Measurements from ENCODE around the gene CDCP1.

CDCP1 gene

DNA sequence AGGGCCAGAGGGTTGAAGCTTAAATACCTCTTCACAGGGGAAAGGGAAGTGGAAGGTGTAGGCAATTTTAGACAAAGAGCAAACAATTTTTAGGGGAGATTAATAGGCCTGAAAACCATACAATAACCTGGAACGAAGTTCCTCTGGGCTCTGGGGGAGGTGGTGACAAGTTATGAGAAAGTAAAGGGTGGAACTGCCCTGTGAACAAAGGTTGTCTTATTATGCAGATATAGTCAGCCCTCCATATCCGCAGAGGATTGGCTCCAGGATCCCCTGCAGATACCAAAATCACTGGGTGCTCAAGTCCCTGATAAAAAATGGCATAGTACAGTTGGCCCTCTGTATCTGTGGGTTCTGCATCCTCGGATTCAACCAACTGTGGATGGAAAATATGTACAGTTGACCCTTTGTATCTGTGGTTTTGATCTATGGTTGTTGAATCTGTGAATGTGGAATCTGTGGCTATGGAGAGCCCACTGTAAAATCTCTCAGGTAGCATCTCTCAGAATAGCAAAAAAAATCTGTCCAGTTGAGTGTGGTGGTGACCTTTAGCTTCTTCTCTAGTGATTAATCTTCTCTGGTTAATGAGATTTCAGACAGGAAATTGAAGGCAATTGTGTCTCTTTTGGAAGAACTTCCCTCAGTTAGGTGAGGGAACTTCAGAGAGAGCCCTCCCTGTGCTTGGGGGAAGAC, 79.9 kb downstream of the CDCP1 start:
- CTCF ChIA-PET, result interaction anchor here (0.6 to 3.7 kb wide), 3 partner anchors 10 to 150 kb away, joined by 3 to 17 read pairs (median 3); no protein-coding TSS in a partner anchor
- DNase-seq (ENCODE audit: low read depth, low spot score), result no peak
- TF ChIP-seq, protein P1, sequence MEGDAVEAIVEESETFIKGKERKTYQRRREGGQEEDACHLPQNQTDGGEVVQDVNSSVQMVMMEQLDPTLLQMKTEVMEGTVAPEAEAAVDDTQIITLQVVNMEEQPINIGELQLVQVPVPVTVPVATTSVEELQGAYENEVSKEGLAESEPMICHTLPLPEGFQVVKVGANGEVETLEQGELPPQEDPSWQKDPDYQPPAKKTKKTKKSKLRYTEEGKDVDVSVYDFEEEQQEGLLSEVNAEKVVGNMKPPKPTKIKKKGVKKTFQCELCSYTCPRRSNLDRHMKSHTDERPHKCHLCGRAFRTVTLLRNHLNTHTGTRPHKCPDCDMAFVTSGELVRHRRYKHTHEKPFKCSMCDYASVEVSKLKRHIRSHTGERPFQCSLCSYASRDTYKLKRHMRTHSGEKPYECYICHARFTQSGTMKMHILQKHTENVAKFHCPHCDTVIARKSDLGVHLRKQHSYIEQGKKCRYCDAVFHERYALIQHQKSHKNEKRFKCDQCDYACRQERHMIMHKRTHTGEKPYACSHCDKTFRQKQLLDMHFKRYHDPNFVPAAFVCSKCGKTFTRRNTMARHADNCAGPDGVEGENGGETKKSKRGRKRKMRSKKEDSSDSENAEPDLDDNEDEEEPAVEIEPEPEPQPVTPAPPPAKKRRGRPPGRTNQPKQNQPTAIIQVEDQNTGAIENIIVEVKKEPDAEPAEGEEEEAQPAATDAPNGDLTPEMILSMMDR (IDR thresholded peaks at IDR 0.05; ENCODE audit: insufficient read depth, low read length, missing control alignments), result no peak
- POLR2A ChIA-PET, result no interaction called here
- H3K4me3 ChIP-seq (ENCODE audit: low read depth, low read length), result no peak overlapping the region

DNA sequence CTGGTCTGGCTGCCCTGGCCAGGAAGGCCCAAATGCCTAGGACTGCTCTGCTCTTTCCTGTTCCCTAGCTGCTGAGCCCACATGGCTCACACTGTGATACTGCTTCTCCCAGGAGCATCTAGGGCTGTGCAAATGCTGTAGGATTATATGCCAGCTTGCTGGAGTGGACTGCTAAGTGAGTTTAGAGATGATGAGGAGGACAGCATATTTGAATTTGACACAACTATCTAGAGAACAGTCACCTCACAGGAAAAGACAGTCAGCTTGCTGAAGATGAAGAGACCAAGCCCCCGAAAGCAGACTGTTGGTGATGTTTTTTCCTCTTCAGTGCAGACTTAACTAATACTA, 80.8 kb downstream of the CDCP1 start:
- ChIA-PET POLR2A (no interaction called here), CTCF (interaction anchor here (0.6 to 3.7 kb wide), 2 partner anchors 9 to 151 kb away, joined by 3 to 17 read pairs; no protein-coding TSS in a partner anchor)
- no peak overlapping the region for H3K4me3 ChIP-seq (ENCODE audit: low read depth, low read length)
- TF ChIP-seq, protein P1 (IDR thresholded peaks at IDR 0.05; ENCODE audit: insufficient read depth, low read length, missing control alignments), result no peak
- no peak for DNase-seq (ENCODE audit: low read depth, low spot score)

DNA sequence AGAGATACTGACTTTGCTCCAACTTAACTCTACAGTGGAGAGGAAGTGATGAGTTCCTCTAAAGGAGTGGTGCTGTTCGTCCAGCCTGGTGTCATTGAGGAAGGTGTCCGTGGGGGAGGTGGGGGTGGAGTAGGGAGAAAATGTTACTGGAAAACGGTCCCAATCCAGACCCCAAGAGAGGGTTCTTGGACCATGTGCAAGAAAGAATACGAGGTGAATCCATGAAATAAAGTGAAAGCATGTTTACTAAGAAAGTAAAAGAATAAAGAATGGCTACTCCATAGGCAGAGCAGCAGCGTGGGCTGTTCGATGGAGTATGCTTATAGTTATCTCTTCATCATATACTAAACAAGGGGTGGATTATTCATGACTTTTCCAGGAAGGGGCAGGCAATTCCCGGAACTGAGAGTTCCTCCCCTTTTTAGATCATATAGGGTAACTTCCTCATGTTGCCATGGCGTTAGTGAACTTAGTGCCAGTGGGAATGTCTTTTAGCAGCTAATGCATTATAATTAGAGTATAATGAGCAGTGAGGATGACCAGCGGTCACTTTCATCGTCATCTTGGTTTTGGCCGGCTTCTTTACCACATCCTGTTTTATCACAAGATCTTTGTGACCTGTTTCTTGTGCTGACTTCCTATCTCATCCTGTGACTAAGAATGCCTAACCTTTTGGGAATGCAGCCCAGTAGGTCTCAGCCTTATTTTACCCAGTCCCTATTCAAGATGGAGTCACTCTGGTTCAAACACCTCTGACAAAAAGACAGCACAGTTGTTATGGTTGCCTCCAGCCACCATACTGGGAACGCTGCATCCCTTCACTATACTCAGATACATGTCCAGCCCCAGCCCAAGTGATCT, 81.4 kb downstream of the CDCP1 start:
- CTCF ChIA-PET, result interaction anchor here (3.7 kb wide), 1 partner anchor 8 kb away, joined by 17 read pairs; no protein-coding TSS in a partner anchor
- no peak overlapping the region for H3K4me3 ChIP-seq (ENCODE audit: low read depth, low read length)
- DNase-seq (ENCODE audit: low read depth, low spot score), result no peak
- TF ChIP-seq, protein P1 (IDR thresholded peaks at IDR 0.05; ENCODE audit: insufficient read depth, low read length, missing control alignments), result no peak
- POLR2A ChIA-PET, result no interaction called here

DNA sequence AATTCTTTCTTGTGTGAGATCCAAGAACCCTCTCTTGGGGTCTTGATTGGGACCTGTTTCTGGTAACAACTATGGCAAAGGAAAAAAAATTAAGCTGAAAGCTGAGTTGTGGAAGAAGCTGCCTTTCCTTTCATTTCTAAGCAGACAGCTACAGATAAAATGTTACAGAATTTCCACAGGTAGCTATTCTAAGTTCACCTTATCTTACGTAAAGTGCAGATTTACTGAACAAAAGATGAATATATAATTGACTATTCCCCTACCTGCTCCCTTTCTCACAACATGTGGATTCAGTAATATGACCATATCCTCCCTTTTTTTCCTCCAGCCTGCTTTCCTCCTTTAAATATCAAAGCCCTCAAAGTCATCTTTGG, 83.5 kb downstream of the CDCP1 start:
- ChIA-PET CTCF (no interaction called here), POLR2A (interaction anchor here (0.6 kb wide), 1 partner anchor 161 kb away, joined by 3 read pairs; no protein-coding TSS in a partner anchor)
- DNase-seq (ENCODE audit: low read depth, low spot score), result no peak
- no peak overlapping the region for H3K4me3 ChIP-seq (ENCODE audit: low read depth, low read length)
- TF ChIP-seq, protein P1 (IDR thresholded peaks at IDR 0.05; ENCODE audit: insufficient read depth, low read length, missing control alignments), result no peak

DNA sequence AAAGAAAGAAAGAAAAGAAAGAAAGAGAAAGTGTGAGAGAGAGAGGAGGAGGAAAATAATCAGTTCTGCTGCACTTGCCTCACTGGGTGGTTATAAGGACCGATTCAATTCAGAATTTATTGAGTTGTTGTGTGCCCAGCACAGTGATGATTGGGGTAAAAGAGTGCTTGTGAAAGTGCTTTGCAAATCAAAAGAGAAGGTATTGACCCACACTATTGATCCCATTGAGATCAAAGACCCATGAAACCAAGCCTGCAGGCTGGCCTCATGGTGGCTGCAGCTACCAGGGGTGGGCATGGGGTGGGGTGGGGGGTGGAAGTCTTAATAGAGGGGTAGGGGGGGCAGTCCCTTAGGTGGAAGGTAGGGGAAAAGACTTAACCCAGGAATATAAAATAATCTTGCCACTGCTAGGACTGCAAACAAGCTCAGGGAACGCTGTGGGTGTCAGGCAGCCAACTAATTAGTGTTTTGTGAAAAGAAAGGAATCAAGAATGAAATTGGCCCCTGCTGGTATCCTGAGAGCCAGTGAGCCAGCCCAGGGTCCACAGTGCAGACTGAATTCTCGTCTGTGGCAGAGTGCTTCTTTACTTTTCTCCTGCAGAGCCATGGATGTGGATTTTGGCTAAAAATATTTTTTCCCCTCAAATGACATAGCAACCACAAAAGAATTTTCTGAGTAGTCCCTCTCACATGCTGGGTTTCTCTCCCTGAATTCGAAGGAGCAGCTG, 85.8 kb downstream of the CDCP1 start:
- DNase-seq (ENCODE audit: low read depth, low spot score), result no peak
- POLR2A ChIA-PET, result interaction anchor here (0.6 kb wide), 1 partner anchor 16 kb away, joined by 3 read pairs; no protein-coding TSS in a partner anchor
- CTCF ChIA-PET, result interaction anchor here (0.5 to 0.8 kb wide), 2 partner anchors 22 kb away, joined by 3 read pairs; no protein-coding TSS in a partner anchor
- TF ChIP-seq, protein P1 (IDR thresholded peaks at IDR 0.05; ENCODE audit: insufficient read depth, low read length, missing control alignments), result no peak
- H3K4me3 ChIP-seq (ENCODE audit: low read depth, low read length), result no peak overlapping the region
